Measurements from ENCODE around the gene SH3RF2. TPM values are rescaled to one million over a fixed set of nuclear protein-coding genes. Genes with fewer than 3 reads are reported as not detected.
A peak's percentile ranks its signal among the peaks of the same experiment; 100 is the strongest.

SH3RF2 gene
- total and polyA plus RNA-seq, 2 of the 13 experiments (the other 11 are each of a cell fraction or from before 2014, with no cell fraction given) = 2.6 to 3.7 TPM

DNA sequence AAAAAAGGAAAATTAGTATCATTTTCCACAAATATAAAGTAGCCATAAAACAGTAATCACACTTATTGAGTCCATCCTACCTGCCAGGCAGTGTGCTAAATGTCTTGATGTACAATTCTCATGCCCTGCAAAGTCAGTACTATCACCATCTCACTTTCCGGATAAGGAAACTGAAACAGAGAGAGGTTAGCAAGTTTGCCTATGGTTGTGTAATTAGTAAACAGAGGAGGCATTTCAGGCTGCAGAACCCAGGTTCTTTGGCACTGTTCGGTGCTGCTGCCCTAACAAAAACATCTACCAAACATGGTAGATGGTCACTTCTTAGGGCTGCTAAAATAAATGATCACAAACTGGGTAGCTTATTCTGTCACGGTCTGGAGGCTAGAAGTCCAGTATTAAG, 146.4 kb downstream of the SH3RF2 start (continued):
- no peak for TF ChIP-seq FOXA1 (IDR thresholded peaks at IDR 0.05)
- peak; percentile 50 for TF ChIP-seq FOXA1 (CRISPR knock-in tag; IDR thresholded peaks at IDR 0.05)
- TF ChIP-seq ZNF12 (CRISPR knock-in tag; IDR thresholded peaks at IDR 0.05) = peak; percentile 97
- TF ChIP-seq SOX13 (IDR thresholded peaks at IDR 0.05) = no peak
- no peak for TF ChIP-seq SOX13 (CRISPR knock-in tag; conservative IDR thresholded peaks at IDR 0.05 in 1 of 2, IDR thresholded peaks at IDR 0.05 in 1 of 2)
- no peak for TF ChIP-seq NCOA5 (CRISPR knock-in tag; IDR thresholded peaks at IDR 0.05)
- TF ChIP-seq TBP (CRISPR knock-in tag; IDR thresholded peaks at IDR 0.05) = no peak
- no peak for TF ChIP-seq ZNF607 (CRISPR knock-in tag; IDR thresholded peaks at IDR 0.05; ENCODE audit: borderline replicate concordance)
- no peak for TF ChIP-seq POLR2A (IDR thresholded peaks at IDR 0.05; ENCODE audit: insufficient read depth in 1 of 2, low read depth in 2 of 2, low read length in 2 of 2)
- no peak for TF ChIP-seq TFE3 (CRISPR knock-in tag; IDR thresholded peaks at IDR 0.05)

GRCh38 chr5:146084376-146084775, 148.0 kb downstream of the SH3RF2 start:
- peaks cover 9% of the 10 kb centered on the region for H3K4me1 ChIP-seq (ENCODE audit: insufficient read depth, low read length)
- ATAC-seq (no peak), FAIRE-seq (no peak), DNase-seq (ENCODE audit: low spot score) (no peak)
- H3K27ac ChIP-seq (ENCODE audit: extremely low read length, insufficient read depth, low read length) = no peak overlapping the region
- intact Hi-C loops (cut with micrococcal nuclease; ENCODE audit: unreplicated experiment) = no loop called here
- H3K9me3 ChIP-seq (ENCODE audit: low read length) = no peaks in the 10 kb centered on the region
- no peaks in the 10 kb centered on the region for H4K20me1 ChIP-seq (ENCODE audit: insufficient read depth, low read length)
- H3K27me3 ChIP-seq (ENCODE audit: control insufficient read depth in 1 of 2, insufficient read depth in 2 of 2, low read length in 2 of 2) = no peaks in the 10 kb centered on the region
- WGBS (ENCODE audit: low lambda C conversion rate) = 93% methylated on average over 3 of the region's 4 CpGs
- H3K4me2 ChIP-seq (ENCODE audit: low read depth, low read length) = no peak overlapping the region
- H3K9ac ChIP-seq (ENCODE audit: insufficient read depth, low read depth, low read length) = no peak overlapping the region
- POLR2A ChIA-PET = no interaction called here
- no peak overlapping the region for H2AFZ ChIP-seq (ENCODE audit: low read length)
- TF ChIP-seq CBX2 (IDR thresholded peaks at IDR 0.05; ENCODE audit: low read depth, low read length) (no peak), CBX2 (CRISPR knock-in tag; IDR thresholded peaks at IDR 0.05; ENCODE audit: low read depth) (no peak), ZNF326 (CRISPR knock-in tag; IDR thresholded peaks at IDR 0.05; ENCODE audit: borderline replicate concordance) (no peak)
- TF ChIP-seq, protein P1, sequence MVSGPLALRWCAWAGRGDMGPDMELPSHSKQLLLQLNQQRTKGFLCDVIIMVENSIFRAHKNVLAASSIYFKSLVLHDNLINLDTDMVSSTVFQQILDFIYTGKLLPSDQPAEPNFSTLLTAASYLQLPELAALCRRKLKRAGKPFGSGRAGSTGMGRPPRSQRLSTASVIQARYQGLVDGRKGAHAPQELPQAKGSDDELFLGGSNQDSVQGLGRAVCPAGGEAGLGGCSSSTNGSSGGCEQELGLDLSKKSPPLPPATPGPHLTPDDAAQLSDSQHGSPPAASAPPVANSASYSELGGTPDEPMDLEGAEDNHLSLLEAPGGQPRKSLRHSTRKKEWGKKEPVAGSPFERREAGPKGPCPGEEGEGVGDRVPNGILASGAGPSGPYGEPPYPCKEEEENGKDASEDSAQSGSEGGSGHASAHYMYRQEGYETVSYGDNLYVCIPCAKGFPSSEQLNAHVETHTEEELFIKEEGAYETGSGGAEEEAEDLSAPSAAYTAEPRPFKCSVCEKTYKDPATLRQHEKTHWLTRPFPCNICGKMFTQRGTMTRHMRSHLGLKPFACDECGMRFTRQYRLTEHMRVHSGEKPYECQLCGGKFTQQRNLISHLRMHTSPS (CRISPR knock-in tag; IDR thresholded peaks at IDR 0.05; ENCODE audit: low read depth) = no peak
- no peaks in the 10 kb centered on the region for H3K36me3 ChIP-seq (replicated peaks in 1 of 2; ENCODE audit: control insufficient read depth in 1 of 2, insufficient read depth in 2 of 2, low read length in 2 of 2)
- in situ Hi-C loops (cut with HindIII; ENCODE audit: extremely low pct_ligation_motif_present, low pct_unique_long_range_greater_than_20kb) = no loop called here
- no peak overlapping the region for H3K4me3 ChIP-seq (replicated peaks in 1 of 3; ENCODE audit: insufficient read depth in 1 of 3, low read depth in 2 of 3, low read length in 3 of 3)
- CTCF ChIA-PET (ENCODE audit: low intra/inter-chr PET ratio, low total read pairs) = no interaction called here
- no TSS peak for BruUV-seq (replicated peaks)
- H3K79me2 ChIP-seq (ENCODE audit: insufficient read depth, low read length) = no peaks in the 10 kb centered on the region
